ENCODE measurements around the gene PIK3C3.
"Not testable (repeated sequence)": the region's sequence is repeated elsewhere in the genome, so short reads cannot be mapped to it uniquely, and the experiment has no call there.

Gene PIK3C3

GRCh38 chr18:42025974-42026625, 71.1 kb downstream of the PIK3C3 start:
- DNase-seq: no peak

GRCh38 chr18:42028247-42028832, 73.3 kb downstream of the PIK3C3 start:
- DNase-seq: no peak

- no peak for DNase-seq
These were observed 74.1 kb downstream of the PIK3C3 start for GRCh38 chr18:42029092-42029491.

GRCh38 chr18:42030586-42031182, 75.7 kb downstream of the PIK3C3 start:
- no peak for DNase-seq

GRCh38 chr18:42032447-42032846, 77.4 kb downstream of the PIK3C3 start:
- DNase-seq: no peak

- no peak for DNase-seq
These were observed 78.2 kb downstream of the PIK3C3 start for GRCh38 chr18:42033137-42033810.

GRCh38 chr18:42038936-42039335, 83.9 kb downstream of the PIK3C3 start:
- DNase-seq: no peak

- DNase-seq: no peak
These were observed 84.4 kb downstream of the PIK3C3 start for GRCh38 chr18:42039396-42039795.

GRCh38 chr18:42041793-42042192, 86.8 kb downstream of the PIK3C3 start:
- DNase-seq: no peak

- DNase-seq: no peak
These were observed 90.3 kb downstream of the PIK3C3 start for GRCh38 chr18:42045346-42045745.

GRCh38 chr18:42047721-42048120, 92.7 kb downstream of the PIK3C3 start:
- no peak for DNase-seq

GRCh38 chr18:42048158-42048557, 93.1 kb downstream of the PIK3C3 start:
- DNase-seq: no peak

GRCh38 chr18:42049536-42049935, 94.5 kb downstream of the PIK3C3 start:
- not testable (repeated sequence) for DNase-seq

- DNase-seq: no peak
These were observed 96.4 kb downstream of the PIK3C3 start for GRCh38 chr18:42051411-42051810.

- no peak for DNase-seq
These were observed 97.2 kb downstream of the PIK3C3 start for GRCh38 chr18:42052122-42052708.

- no peak for DNase-seq
These were observed 98.3 kb downstream of the PIK3C3 start for GRCh38 chr18:42053188-42053781.

GRCh38 chr18:42064109-42064508, 109.1 kb downstream of the PIK3C3 start:
- no peak for DNase-seq

- DNase-seq: no peak
These were observed 112.5 kb downstream of the PIK3C3 start for GRCh38 chr18:42067518-42067917.

- DNase-seq: no peak
These were observed 113.0 kb downstream of the PIK3C3 start for GRCh38 chr18:42068030-42068429.

- DNase-seq: no peak
These were observed 114.0 kb downstream of the PIK3C3 start for GRCh38 chr18:42069036-42069435.

GRCh38 chr18:42072407-42072806, 117.4 kb downstream of the PIK3C3 start:
- DNase-seq: no peak

GRCh38 chr18:42074704-42075103, 119.7 kb downstream of the PIK3C3 start:
- DNase-seq: no peak

GRCh38 chr18:42078711-42079110, 123.7 kb downstream of the PIK3C3 start:
- no peak for DNase-seq

Measured in activated gamma-delta T cell (primary cell).